Stimulated activated CD8-positive, alpha-beta memory T cell treated with anti-CD3 and anti-CD28 coated beads, Interleukin-2, amount 100 ng/mL, for 48 hours (primary cell): ENCODE data around the gene CEACAM7.
"Not testable (repeated sequence)": the region's sequence is repeated elsewhere in the genome, so short reads cannot be mapped to it uniquely, and the experiment has no call there.

Source experiments
- DNase-seq, 2 donors: peaks; one replicate each; pipeline ENCODE4 v3.0.0-alpha.2; 2020; ENCODE audit warnings: low read depth in 2 of 2

Gene CEACAM7

GRCh38 chr19:41656756-41657155, 31.3 kb downstream of the CEACAM7 start:
- not testable (repeated sequence) for DNase-seq

GRCh38 chr19:41652250-41652649, 35.8 kb downstream of the CEACAM7 start:
- DNase-seq: no peak

GRCh38 chr19:41649827-41650226, 38.2 kb downstream of the CEACAM7 start:
- DNase-seq: no peak

- DNase-seq: peak; percentile 47 to 56
Measured at GRCh38 chr19:41646589-41647204, 41.4 kb downstream of the CEACAM7 start.

- DNase-seq: peak; percentile 25 to 48
Measured at GRCh38 chr19:41641879-41642485, 46.1 kb downstream of the CEACAM7 start.

- no peak for DNase-seq
Measured at GRCh38 chr19:41638641-41639081, 49.4 kb downstream of the CEACAM7 start.

- no peak for DNase-seq
Measured at GRCh38 chr19:41637484-41637883, 50.6 kb downstream of the CEACAM7 start.

GRCh38 chr19:41627966-41628675, 59.9 kb downstream of the CEACAM7 start:
- no peak for DNase-seq

GRCh38 chr19:41626877-41627276, 61.2 kb downstream of the CEACAM7 start, which contains the start of gene CEACAM4:
Gene CEACAM4 (minus strand): TSS chr19:41627074. CDS start chr19:41626963, 111 bp downstream.
- DNase-seq: no peak

- DNase-seq: no peak
Measured at GRCh38 chr19:41626278-41626677, 61.8 kb downstream of the CEACAM7 start.

GRCh38 chr19:41624937-41625336, 63.1 kb downstream of the CEACAM7 start:
- DNase-seq: no peak

GRCh38 chr19:41624515-41624914, 63.6 kb downstream of the CEACAM7 start:
- no peak for DNase-seq

GRCh38 chr19:41623360-41623759, 64.7 kb downstream of the CEACAM7 start:
- DNase-seq: no peak
